IPS DF 6.9 (cell line): ENCODE data around the gene TRMT112.

ENCODE experiments used
- DNase-seq: peaks from one replicate; pipeline ENCODE4 v3.0.0-alpha.2; 2013; ENCODE audit warnings: low read depth, low spot score
- H3K27ac ChIP-seq: one replicate; pipeline ENCODE4 v1.5.1; 2013; ENCODE audit warnings: low read length, control low read depth
- H3K27me3 ChIP-seq: 2 replicates; pipeline ENCODE4 v1.6.1; 2013; ENCODE audit warnings: mild to moderate bottlenecking, low read length; ENCODE audit not compliant: control insufficient read depth, insufficient read depth
- H3K36me3 ChIP-seq: 2 replicates; pipeline ENCODE4 v1.6.1; 2013; ENCODE audit warnings: low read length; ENCODE audit not compliant: control insufficient read depth, insufficient read depth
- H3K4me1 ChIP-seq: 2 replicates; pipeline ENCODE4 v1.6.1; 2013; ENCODE audit warnings: low read length; ENCODE audit not compliant: control insufficient read depth, insufficient read depth
- H3K4me3 ChIP-seq: 2 replicates; pipeline ENCODE4 v1.5.1; 2013; ENCODE audit warnings: mild to moderate bottlenecking, low read length
- H3K9me3 ChIP-seq: 2 replicates; pipeline ENCODE4 v1.6.1; 2013; ENCODE audit warnings: low read length, inconsistent platforms; ENCODE audit not compliant: control insufficient read depth, insufficient read depth
- WGBS: extraction: QIAGEN DNeasy Blood & Tissue Kit; methylation state at CpG from one replicate; pipeline ENCODE4 v1.1.7; 2013; ENCODE audit warnings: mixed read lengths, missing lambda C conversion rate; ENCODE audit not compliant: insufficient read length, insufficient coverage; 5-methylcytosine and 5-hydroxymethylcytosine counted together

TRMT112 gene

GRCh38 chr11:64349404-64349803 lies 32.0 kb upstream of the TRMT112 start:
- Histone ChIP-seq H3K36me3 (no peaks in the 10 kb centered on the region), H3K9me3 (no peaks in the 10 kb centered on the region), H3K4me1 (no peaks in the 10 kb centered on the region; the same call in 1 of the 2 replicates), H3K4me3 (no peak overlapping the region), H3K27ac (no peak overlapping the region), H3K27me3 (no peaks in the 10 kb centered on the region)
- WGBS = no CpG with 5 or more reads among the region's 11 CpGs
- no peak for DNase-seq

DNA sequence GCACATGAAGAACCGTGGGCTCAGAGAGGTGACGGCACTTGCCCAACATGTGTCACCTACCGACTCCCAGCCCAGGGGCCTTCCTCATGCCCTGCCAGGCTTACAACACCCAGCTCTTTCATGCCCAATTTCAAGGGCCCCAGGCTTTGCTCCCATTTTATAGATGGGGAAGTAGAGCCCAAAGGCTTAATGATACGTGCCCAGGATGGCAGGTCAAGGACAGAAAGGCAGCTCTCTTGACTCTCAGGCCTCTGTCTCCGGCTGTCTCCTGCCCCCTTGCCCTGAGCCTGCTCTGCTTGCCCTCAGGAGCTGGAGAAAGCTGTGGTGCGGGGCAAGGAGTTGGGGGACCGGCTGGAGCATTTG lies 31.6 kb upstream of the TRMT112 start:
- Histone ChIP-seq H3K27ac (no peak overlapping the region), H3K9me3 (no peaks in the 10 kb centered on the region), H3K4me3 (no peak overlapping the region), H3K4me1 (no peaks in the 10 kb centered on the region; the same call in 1 of the 2 replicates), H3K27me3 (no peaks in the 10 kb centered on the region), H3K36me3 (no peaks in the 10 kb centered on the region)
- no peak for DNase-seq
- no CpG with 5 or more reads among the region's 7 CpGs for WGBS

- Histone ChIP-seq H3K4me1 (no peaks in the 10 kb centered on the region; the same call in 1 of the 2 replicates), H3K4me3 (no peak overlapping the region), H3K36me3 (no peaks in the 10 kb centered on the region), H3K27ac (no peak overlapping the region), H3K9me3 (no peaks in the 10 kb centered on the region), H3K27me3 (no peaks in the 10 kb centered on the region)
- no peak for DNase-seq
- no CpG with 5 or more reads among the region's 14 CpGs for WGBS
These were observed 31.1 kb upstream of the TRMT112 start for GRCh38 chr11:64348383-64349024.

- WGBS = no CpG with 5 or more reads among the region's 12 CpGs
- Histone ChIP-seq H3K4me1 (peaks cover 3% of the 10 kb centered on the region), H3K27ac (no peak overlapping the region), H3K4me3 (no peak overlapping the region), H3K36me3 (no peaks in the 10 kb centered on the region), H3K27me3 (no peaks in the 10 kb centered on the region), H3K9me3 (no peaks in the 10 kb centered on the region)
- no peak for DNase-seq
These were observed 30.0 kb upstream of the TRMT112 start for GRCh38 chr11:64347193-64347867.

- H3K27me3 ChIP-seq = no peaks in the 10 kb centered on the region
- no peak overlapping the region for H3K4me3 ChIP-seq
- H3K9me3 ChIP-seq = no peaks in the 10 kb centered on the region
- H3K4me1 ChIP-seq = peaks cover 8% of the 10 kb centered on the region
- H3K27ac ChIP-seq = no peak overlapping the region
- WGBS = no CpG with 5 or more reads among the region's 28 CpGs
- no peak for DNase-seq
- H3K36me3 ChIP-seq = no peaks in the 10 kb centered on the region
These were observed 27.4 kb upstream of the TRMT112 start for GRCh38 chr11:64344787-64345186.

DNA sequence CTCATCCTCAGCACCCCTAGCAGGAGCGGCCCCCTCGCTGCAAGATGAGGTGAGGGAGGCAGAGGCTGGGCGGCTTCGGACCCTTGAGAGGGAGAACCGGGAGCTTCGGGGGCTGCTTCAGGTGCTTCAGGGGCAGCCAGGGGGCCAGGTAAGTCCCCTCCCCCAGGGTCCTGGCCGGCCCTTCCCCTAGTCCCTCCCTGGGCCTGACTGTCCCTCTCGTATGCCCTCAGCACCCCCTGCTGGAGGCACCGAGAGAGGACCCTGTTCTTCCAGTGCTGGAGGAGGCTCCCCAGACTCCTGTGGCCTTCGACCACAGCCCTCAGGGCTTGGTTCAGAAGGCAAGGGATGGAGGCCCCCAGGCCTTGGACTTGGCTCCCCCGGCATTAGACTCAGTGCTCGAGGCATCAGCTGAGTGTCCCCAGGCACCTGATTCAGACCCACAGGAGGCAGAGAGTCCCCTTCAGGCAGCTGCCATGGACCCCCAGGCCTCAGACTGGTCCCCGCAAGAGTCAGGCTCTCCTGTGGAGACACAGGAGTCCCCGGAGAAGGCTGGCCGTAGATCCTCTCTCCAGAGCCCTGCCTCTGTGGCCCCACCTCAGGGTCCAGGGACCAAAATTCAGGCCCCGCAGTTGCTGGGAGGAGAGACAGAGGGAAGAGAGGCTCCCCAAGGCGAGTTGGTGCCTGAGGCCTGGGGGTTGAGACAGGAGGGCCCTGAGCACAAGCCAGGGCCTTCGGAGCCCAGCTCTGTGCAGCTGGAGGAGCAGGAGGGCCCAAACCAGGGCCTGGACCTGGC lies 26.6 kb upstream of the TRMT112 start:
- no peak overlapping the region for H3K27ac ChIP-seq
- H3K27me3 ChIP-seq = no peaks in the 10 kb centered on the region
- no peaks in the 10 kb centered on the region for H3K36me3 ChIP-seq
- H3K4me3 ChIP-seq = no peak overlapping the region
- no peak for DNase-seq
- H3K4me1 ChIP-seq = peaks cover 8% of the 10 kb centered on the region
- no peaks in the 10 kb centered on the region for H3K9me3 ChIP-seq
- no CpG with 5 or more reads among the region's 18 CpGs for WGBS

- no peak for DNase-seq
- Histone ChIP-seq H3K4me3 (peak overlapping the region; percentile 35; the same call in 1 of the 2 replicates), H3K36me3 (no peaks in the 10 kb centered on the region), H3K27ac (no peak overlapping the region), H3K9me3 (no peaks in the 10 kb centered on the region), H3K4me1 (peaks cover 8% of the 10 kb centered on the region), H3K27me3 (no peaks in the 10 kb centered on the region)
- no CpG with 5 or more reads among the region's 29 CpGs for WGBS
These were observed 25.7 kb upstream of the TRMT112 start for GRCh38 chr11:64342869-64343745.

- H3K9me3 ChIP-seq = no peaks in the 10 kb centered on the region
- no CpG with 5 or more reads among the region's 55 CpGs for WGBS
- DNase-seq = no peak
- H3K27me3 ChIP-seq = no peaks in the 10 kb centered on the region
- H3K36me3 ChIP-seq = no peaks in the 10 kb centered on the region
- peaks cover 8% of the 10 kb centered on the region for H3K4me1 ChIP-seq
- H3K4me3 ChIP-seq = peak overlapping the region; percentile 35; the same call in 1 of the 2 replicates
- no peak overlapping the region for H3K27ac ChIP-seq
These were observed 24.8 kb upstream of the TRMT112 start for GRCh38 chr11:64341851-64342791.

- Histone ChIP-seq H3K4me3 (no peak overlapping the region; the same call in 1 of the 2 replicates), H3K27me3 (no peaks in the 10 kb centered on the region), H3K27ac (no peak overlapping the region), H3K36me3 (no peaks in the 10 kb centered on the region), H3K4me1 (peaks cover 8% of the 10 kb centered on the region), H3K9me3 (no peaks in the 10 kb centered on the region)
- no CpG with 5 or more reads among the region's 21 CpGs for WGBS
- DNase-seq = no peak
These were observed 24.1 kb upstream of the TRMT112 start for GRCh38 chr11:64341429-64341828.
